HG02970 (cell line): ENCODE data around the gene CHST12.
A peak's percentile ranks its signal among the peaks of the same experiment; 100 is the strongest.
"Not testable (repeated sequence)": the region's sequence is repeated elsewhere in the genome, so short reads cannot be mapped to it uniquely, and the experiment has no call there.

Experiments used
- ATAC-seq: cut with Tn5 transposase; IDR thresholded peaks from one replicate; pipeline ENCODE4 v1.9.1; 2021; ENCODE audit warnings: mild to moderate bottlenecking, moderate library complexity, moderate number of reproducible peaks; ENCODE audit not compliant: unreplicated experiment, low FRiP score

The CHST12 gene

DNA sequence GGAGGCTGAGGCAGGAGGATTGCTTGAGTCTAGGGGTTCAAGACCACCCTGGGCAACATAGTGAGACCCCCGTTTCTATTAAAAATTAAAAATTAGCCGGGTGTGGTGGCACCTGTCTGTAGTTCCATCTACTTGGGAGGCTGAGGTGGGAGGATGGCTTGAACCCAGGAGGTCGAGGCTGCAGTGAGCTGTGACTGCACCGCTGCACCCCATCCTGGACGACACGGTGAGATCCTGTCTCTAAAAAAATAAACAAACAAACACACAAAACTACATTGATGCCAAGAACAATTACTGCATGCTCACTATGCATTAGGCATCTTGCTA is 761 bp upstream of the CHST12 start:
- no peak for ATAC-seq

DNA sequence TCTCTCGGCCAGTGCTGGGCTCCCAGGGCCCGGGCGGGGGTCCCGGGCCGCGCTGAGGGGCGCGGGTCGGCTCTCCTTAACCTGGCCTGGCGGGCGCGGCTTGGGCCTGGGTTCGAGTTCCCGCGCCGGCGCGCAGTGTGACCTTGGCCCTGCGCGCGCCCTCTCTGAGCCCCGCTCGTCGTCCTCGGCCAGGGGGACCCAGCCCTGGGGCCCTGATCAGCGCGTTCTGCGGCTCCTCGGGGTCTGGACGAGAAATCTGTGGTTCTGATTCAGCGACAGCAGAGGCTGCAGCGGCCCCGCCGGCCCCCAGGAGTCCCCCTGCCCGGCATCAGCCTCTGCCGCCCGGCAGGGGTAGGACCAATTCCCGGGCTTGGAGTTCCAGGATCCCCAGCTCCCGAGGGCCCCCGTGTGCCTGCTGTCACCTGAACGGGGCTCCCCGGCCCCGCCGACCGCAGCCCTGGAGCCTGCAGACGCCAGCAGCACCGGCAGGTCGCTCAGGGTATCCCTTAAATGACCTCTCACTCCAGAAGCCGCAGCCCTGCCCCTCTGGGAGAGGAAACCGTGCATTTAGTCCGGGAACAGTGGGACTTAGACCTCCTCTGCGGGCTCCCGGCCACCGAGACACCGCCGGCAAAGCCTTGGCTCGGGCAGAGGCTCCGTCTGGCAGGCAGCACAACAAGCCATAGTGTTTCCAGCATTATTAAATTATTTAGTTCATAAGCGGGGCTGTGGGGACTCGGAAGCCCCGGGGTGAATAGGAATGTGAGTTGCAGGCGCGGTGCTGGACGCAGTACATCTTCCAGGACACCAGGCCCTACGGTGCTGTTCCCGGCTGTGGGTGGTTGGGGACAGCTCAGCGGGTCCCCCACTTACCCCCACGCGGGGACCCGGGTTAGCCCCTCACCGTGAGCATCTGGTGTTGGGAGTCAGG is 572 bp downstream of the CHST12 start:
- peak; percentile 4 for ATAC-seq

DNA sequence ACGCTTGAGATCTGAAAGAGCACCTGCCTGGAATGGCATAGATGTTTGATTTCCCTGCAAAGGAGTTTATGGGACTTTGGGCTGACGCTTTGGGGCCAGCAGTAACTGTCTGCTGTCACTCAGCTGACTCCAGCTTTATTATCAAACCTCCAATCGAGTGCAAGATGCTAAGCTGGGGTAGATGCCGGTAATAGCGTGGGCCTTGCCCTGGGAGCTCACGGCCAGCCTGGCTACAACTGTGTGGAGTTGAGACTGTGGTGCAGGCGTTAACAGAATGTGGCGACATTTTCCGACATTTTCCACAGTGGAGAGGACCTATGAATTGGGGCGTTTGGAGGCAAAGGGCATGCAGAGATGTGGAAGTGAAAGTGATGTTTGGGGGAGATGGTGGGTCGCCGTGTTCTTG is 1.3 kb downstream of the CHST12 start:
- no peak for ATAC-seq

DNA sequence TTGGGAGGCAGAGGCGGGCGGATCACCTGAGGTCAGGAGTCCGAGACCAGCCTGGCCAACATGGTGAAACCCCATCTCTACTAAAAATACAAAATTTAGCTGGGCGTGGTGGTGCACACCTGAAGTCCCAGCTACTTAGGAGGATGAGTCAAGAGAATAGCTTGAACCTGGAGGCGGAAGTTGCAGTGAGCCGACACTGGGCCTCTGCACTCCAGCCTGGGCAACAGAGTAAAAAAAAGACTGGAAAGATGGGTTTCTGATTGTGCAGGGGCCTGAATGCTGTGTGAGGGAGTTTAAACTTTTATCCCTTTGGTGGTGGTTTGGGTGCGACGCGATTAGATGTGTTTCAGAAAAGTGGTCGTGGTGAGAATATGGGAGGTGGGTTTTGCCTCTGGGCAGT is 1.8 kb downstream of the CHST12 start:
- ATAC-seq, result no peak

DNA sequence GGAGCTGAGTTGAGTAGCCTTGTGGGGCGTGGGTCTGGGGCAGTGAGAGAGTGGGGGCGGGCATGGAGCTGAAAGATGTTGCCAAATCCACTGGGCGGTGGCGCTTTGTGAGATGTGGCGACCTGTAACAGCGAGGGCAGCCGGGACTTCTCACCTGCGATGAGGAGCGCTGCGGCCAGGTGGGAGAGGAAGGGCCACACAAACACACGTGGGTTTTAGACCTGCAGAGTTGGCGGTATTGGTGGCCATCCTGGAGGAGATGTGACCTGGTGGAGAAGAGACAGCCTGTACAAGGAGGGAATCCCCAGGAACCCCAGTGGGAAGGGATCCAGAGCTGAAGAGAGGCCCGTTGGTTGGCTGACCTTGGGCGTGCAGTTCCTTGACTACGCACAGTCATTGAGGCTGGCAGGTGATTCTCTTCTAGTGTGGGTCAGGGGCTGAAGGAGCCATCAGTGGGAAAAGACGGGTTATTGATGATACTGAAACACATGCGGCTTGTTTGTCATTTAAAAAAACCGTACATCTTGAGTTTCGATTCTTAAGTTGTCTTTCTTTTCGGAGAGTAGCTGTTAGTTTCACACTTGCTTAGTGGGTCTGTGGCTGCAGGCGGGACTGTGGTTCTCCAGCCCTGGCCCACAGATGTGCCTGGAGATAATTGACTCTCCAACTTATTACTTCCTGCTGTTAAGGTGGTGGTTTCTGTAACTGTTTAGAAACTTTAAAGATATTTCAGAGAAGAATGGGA is 2.4 kb downstream of the CHST12 start:
- ATAC-seq, result peak; percentile 28

DNA sequence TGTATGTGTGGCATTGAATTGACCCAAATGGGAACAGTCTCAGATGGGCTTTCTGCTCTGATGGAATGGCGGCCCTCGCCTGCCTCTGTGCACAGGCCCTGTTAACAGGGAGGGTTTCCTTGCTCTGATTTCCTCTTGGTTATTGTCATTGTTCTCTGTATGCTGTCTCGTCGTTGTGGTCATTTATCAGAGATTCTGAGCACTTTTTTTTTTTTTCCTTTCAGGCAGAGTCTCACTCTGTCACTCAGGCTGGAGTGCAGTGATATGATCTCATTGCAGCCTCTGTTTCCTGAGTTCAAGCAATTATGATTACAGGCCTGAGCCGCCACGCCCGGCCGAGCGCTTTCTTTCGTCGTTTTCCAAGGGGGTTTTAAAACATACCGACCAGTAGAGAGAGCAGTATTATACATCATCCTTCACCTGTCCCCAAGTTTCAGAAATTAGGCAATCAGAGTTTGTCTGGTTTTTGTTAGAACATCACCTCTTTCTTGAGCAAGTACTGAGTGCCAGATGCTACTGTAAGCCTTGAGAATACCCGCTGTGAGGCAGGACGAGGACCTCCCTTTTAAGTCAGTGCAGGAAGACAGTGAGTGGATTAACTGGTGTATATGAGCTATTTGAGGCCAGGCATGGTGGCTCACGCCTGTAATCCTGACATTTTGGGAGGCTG is 6.5 kb downstream of the CHST12 start:
- no peak for ATAC-seq

DNA sequence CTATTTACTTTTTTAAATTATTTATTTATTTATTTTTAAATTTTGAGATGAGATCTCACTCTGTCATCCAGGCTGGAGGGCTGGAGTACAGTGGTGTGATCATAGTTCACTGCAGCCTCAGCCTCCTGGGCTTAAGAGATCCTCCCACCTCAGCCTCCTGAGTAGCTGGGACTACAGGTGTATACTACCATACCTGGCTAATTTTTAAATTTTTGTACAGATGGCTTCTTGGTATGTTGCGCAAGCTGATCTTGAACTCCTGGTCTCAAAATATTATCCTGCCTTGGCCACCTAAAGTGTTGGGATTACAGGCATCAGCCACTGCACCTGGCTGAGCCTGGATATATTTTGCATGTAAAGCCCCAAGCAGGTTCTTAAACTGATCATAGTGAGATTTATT is 7.6 kb downstream of the CHST12 start:
- no peak for ATAC-seq

DNA sequence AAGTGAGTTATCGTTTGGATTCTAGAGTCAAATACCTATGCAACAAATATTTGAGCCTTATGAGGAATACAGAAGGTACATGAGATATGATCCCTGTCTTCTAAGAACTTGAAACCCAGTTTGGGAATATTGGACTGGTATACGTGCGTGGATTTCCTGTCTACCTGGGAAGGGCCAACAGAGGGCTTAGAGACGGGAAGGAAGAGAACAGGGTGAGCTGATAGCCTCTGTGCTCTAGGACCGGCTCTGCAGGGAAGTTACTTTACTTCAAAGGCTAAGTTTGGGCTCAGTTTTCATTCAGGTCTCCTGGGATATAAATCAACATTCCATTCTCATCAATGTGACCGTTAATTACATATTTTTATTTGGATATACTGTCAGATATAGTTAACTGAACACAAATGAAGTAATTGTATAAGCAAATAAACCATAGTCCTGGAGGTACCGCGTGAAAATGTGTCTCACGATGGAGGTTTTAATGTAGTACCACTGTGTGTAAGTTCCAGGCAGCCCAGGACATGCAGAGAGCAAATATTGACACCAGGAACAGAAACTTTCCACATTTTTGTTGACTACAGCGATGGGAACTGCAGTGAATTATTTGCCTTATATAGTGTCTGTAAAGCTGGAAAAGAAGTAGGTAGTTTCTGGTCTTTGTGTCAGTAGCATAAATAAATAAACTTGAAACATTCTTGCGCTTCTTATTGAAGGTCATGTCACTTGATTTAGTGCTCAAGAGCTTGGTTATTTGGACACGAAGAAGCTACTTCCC is 8.6 kb downstream of the CHST12 start:
- no peak for ATAC-seq

DNA sequence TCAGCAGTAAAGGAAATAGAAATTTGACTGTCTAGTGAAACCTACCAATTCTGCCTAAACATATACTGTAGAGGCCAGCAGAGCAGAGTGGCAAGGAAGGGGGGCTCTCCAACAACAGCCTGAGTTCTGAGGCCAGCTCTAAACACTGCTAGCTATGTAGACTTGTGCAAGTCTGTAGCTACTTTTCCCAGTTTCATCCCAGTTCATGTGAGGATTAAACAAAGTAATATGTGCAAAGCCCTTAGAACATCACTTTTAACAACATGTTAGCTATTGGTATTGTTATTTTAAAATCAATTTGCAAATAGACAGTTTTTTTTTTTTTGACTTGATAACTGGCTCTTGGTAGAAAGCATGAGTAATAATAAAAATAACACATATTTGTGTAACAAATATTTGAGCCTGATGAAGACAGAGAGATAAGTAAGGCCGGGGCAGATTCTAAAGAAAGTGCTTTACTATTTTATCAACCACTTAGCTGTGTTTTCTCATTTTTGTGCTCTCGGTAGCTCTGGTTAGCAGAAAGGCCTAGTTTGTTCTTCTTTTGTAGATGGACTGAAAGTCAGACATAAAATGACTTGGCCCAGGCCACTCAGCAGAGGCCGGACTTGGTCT is 9.3 kb downstream of the CHST12 start:
- ATAC-seq, result no peak

DNA sequence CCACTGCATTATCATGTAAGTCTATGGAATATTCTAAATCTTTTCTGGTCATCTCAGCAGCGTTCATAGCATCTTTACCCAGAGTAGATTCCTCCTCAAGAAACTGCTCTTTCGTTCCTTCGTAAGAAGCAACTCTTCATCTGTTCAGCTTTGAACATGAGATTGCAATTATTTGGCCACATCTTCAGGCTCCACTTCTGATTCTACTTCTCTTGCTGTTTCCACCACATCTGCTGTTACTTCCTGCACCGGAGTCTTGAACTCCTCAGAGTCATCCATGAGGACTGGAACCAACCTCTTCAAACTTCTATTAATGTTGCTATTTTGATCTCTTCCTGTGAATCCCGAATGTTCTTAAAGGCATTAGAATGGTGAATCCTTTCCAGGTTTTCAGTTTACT is 12.7 kb downstream of the CHST12 start:
- no peak for ATAC-seq

DNA sequence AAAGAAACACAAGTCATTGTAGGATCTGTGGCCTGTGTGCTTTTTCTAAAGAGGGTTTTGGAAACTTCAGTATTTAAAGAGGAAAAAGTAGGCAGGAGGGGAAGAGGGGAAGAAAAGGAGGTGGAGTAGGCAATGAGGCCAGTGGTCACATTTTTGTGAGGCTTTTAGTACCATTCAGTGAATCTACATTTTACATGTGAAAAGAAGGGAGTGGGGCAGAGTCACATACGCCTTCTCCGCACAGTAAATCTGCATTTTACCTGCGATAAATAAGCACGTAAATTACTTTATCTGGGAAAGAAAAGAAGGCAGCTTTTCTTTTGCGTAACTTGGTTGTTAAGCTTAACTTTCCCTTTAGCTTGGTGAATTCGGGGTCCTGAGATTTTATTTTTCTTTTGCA is 13.2 kb downstream of the CHST12 start:
- ATAC-seq, result no peak

DNA sequence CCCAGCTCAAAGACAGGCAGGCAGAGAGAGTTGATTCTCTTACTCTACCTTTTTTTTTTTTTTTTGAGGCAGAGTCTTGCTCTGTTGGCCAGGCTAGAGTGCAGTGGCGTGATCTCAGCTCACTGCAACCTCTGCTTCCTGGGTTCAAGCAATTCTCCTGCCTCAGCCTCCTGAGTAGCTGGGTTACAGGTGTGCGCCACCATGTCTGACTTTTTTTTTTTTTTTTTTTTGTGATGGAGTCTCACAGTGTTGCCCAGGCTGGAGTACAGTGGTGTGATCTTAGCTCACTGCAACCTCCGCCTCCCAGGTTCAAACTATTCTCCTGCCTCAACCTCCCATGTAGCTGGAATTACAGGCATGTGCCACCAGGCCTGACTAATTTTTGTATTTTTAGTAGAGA is 13.8 kb downstream of the CHST12 start:
- not testable (repeated sequence) for ATAC-seq

DNA sequence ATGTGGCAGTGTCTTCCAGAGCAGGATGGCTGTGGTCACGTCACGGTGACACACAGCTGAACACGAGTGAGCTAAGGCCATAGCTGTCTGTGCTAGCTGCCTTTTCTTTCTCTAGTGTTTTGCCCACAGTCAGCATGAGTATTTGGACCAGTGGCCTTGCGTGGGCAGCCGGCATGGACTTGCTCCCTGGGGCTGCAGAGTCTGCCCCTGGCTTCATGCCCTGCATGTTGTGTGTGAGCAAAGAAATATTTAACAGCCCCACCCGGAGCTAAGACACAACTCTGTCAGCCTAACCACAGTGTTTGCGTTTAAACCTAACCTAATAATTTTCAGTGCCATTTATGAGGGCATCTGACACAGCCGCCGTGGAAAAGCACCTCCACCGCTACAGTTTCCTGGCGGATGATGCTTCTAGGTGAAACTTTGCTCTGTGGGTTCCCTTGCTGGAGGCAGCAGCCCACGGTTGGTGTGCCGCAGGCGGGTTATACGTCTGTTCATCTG is 14.6 kb downstream of the CHST12 start:
- ATAC-seq, result no peak

DNA sequence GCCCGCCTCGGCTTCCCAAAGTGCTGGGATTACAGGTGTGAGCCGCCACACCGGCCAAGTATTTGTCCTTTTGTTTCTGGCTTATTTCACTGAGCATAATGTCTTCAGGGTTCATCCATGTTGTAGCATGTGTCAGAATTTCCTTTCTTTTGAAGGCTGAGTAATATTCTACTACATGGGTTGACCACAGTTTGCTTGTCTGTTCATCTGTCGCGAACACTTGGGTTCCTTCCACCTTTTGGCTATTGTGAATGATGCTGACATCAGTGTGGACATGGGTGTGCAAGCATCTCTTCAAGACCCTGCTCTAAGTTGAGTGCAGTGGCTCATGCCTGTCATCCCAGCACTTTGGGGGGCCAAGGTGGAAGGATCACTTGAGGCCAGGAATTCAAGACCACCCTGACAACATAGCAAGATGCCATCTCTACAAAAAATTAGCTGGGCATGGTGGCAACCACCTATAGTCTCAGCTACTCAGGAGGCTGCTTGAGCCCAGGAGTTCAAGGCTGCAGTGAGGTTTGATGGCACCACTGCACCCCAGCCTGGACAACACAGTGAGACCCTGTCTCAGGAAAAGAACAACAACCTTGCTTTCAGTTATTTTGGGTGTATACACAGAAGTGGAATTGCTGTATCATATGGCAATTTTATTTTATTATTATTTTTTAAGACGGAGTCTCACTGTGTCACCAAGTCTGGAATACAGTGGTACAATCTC is 17.0 kb downstream of the CHST12 start:
- no peak for ATAC-seq

DNA sequence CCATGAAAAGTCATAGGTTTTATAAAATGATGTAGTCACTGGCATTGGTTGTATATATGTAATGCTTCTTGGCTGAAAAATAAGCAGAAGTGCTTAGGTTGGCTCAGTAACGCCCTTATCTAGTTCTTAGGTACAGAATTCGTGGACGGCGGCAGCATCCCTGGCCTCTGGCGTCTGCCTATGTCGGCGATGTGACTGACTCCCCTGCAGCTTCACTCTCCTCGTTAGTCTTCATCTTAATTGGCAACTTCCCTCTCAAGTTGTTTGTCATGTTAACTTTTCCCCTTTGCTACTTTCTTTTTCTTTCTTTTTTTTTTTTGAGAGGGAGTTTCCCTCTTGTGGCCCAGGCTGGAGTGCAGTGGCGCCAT is 18.5 kb downstream of the CHST12 start:
- no peak for ATAC-seq

DNA sequence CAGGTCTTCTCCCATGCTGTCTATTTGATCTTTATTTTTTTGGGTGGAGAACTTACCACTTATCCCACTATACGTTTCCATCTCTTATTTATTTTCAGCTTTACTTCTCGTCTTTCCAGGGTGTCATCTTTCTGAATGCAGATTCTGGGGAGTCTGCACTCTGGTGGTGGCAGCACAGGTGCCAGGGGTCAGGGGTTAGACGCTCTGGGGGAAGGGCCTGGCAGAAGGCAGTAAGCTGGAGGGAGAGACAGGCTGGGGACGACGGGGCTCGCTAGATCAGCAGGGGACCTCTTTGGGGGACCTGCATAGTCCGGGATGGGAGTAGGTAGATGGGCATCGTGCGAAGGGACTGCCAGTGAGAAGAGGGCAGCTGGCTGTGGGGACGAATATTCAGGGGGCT is 22.3 kb downstream of the CHST12 start:
- no peak for ATAC-seq

DNA sequence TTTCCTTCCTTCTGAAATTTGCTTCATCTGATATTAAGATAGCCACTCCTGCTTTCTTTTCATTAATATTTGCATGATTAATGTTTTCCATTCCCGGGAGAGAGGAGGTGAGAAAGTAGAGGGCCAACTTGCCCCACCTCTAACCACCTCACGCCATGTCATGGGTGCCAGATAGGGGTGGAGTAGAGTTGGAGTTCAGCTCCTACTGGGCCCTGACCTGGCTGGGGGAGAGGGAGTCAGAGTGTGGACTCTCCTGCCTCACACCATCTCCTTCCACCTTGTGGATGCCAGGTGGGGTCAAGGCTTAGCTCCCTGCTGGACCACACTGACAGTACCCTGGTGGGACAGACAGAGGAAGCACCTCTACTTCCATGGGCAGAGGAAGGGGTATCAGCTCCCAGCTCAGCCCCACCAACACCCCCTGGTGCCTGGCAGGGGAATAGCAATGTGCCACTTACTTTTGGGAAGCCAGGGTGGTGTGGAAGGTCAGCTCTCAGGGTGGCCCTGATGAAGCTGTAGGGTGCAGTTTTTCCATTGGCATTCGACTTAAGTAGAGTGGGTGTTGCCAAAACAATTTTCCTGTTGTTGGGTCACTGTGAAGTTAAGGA is 28.0 kb downstream of the CHST12 start:
- ATAC-seq, result no peak

DNA sequence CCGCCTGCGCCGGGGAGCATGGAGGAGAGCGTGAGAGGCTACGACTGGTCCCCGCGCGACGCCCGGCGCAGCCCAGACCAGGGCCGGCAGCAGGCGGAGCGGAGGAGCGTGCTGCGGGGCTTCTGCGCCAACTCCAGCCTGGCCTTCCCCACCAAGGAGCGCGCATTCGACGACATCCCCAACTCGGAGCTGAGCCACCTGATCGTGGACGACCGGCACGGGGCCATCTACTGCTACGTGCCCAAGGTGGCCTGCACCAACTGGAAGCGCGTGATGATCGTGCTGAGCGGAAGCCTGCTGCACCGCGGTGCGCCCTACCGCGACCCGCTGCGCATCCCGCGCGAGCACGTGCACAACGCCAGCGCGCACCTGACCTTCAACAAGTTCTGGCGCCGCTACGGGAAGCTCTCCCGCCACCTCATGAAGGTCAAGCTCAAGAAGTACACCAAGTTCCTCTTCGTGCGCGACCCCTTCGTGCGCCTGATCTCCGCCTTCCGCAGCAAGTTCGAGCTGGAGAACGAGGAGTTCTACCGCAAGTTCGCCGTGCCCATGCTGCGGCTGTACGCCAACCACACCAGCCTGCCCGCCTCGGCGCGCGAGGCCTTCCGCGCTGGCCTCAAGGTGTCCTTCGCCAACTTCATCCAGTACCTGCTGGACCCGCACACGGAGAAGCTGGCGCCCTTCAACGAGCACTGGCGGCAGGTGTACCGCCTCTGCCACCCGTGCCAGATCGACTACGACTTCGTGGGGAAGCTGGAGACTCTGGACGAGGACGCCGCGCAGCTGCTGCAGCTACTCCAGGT is 29.7 kb downstream of the CHST12 start:
- ATAC-seq, result no peak
